IMR-90 (cell line): ENCODE data around the gene DVL1. TPM values are rescaled to one million over a fixed set of nuclear protein-coding genes. Genes with fewer than 3 reads are reported as not detected.

Experiments
- ATAC-seq: fragments of 200-7000 bp; cut with Tn5 transposase; 2 replicates; pipeline ENCODE4 v1.9.1; 2020; ENCODE audit warnings: low read depth, mild to moderate bottlenecking, moderate library complexity
- BruUV-seq: library from RNA; stranded (reverse); fragments of 400-500 nt; replicated peaks from 2 replicates; lab custom pipeline; 2021; lab: Mats Ljungman, UMichigan
- CTCF ChIA-PET: fragments of 300-600 bp; formaldehyde crosslinking; extraction: SDS; loops from one replicate; lab custom pipeline; 2021; ENCODE audit warnings: antibody characterized with exemption; lab: Yijun Ruan, JAX
- POLR2A ChIA-PET: fragments of 300-600 bp; sonication (Branson Sonifier 250); formaldehyde crosslinking; loops from one replicate; lab custom pipeline; 2022; ENCODE audit warnings: antibody characterized with exemption; ENCODE audit not compliant: unreplicated experiment; lab: Charles Lee
- DNase-seq: peaks from one replicate; pipeline ENCODE4 v3.0.0; 2013
- H2AFZ ChIP-seq: replicated peaks from 2 replicates; pipeline ENCODE3; 2013; ENCODE audit warnings: low read length, mild to moderate bottlenecking; ENCODE audit not compliant: poor library complexity
- H2AK5ac ChIP-seq: 2 replicates; pipeline ENCODE4 v1.6.1; 2013; ENCODE audit warnings: low read depth, low read length, inconsistent platforms
- H2AK9ac ChIP-seq: replicated peaks from 2 replicates; pipeline ENCODE3; 2013; ENCODE audit warnings: mild to moderate bottlenecking, low read depth, low read length, moderate library complexity; ENCODE audit not compliant: poor library complexity
- H2BK120ac ChIP-seq: 2 replicates; pipeline ENCODE4 v1.6.1; 2013; ENCODE audit warnings: low read depth, low read length, inconsistent platforms
- H2BK15ac ChIP-seq: 3 replicates; pipeline ENCODE4 v1.6.1; 2013; ENCODE audit warnings: low read depth, low read length, inconsistent platforms
- H2BK20ac ChIP-seq: 2 replicates; pipeline ENCODE4 v1.6.1; 2013; ENCODE audit warnings: low read depth, mild to moderate bottlenecking, inconsistent platforms, low read length, moderate library complexity
- H2BK5ac ChIP-seq: 2 replicates; pipeline ENCODE4 v1.6.1; 2013; ENCODE audit warnings: mild to moderate bottlenecking, low read depth, low read length, inconsistent platforms; ENCODE audit not compliant: poor library complexity, severe bottlenecking
- H3K14ac ChIP-seq: replicated peaks from 2 replicates; pipeline ENCODE4 v1.6.1; 2013; ENCODE audit warnings: low read depth, low read length, inconsistent platforms
- H3K18ac ChIP-seq: 2 replicates; pipeline ENCODE4 v1.6.1; 2013; ENCODE audit warnings: low read depth, low read length, control low read depth
- H3K23ac ChIP-seq: 2 replicates; pipeline ENCODE4 v1.6.1; 2013; ENCODE audit warnings: low read depth, low read length, inconsistent platforms
- H3K27ac ChIP-seq: 2 replicates; pipeline ENCODE4 v1.5.1; 2013; ENCODE audit warnings: mild to moderate bottlenecking, control low read depth, low read length; ENCODE audit not compliant: insufficient read depth
- H3K27me3 ChIP-seq: 2 replicates; pipeline ENCODE4 v1.6.1; 2013; ENCODE audit warnings: low read length; ENCODE audit not compliant: control insufficient read depth, insufficient read depth
- H3K36me3 ChIP-seq: 2 replicates; pipeline ENCODE4 v1.6.1; 2013; ENCODE audit warnings: low read length, mixed read lengths; ENCODE audit not compliant: control insufficient read depth, insufficient read depth
- H3K4ac ChIP-seq: 2 replicates; pipeline ENCODE4 v1.6.1; 2013; ENCODE audit warnings: low read depth, low read length, inconsistent platforms
- H3K4me1 ChIP-seq: 2 replicates; pipeline ENCODE4 v1.6.1; 2013; ENCODE audit warnings: low read length, mixed read lengths; ENCODE audit not compliant: control insufficient read depth, insufficient read depth
- H3K4me2 ChIP-seq: 2 replicates; pipeline ENCODE4 v1.6.1; 2013; ENCODE audit warnings: low read depth, mild to moderate bottlenecking, control low read depth, low read length, moderate library complexity
- H3K4me3 ChIP-seq: 2 replicates; pipeline ENCODE4 v1.5.1; 2013; ENCODE audit warnings: low read depth, mild to moderate bottlenecking, control low read depth, low read length, moderate library complexity; ENCODE audit not compliant: insufficient read depth
- H3K56ac ChIP-seq: 2 replicates; pipeline ENCODE4 v1.6.1; 2013; ENCODE audit warnings: low read length, inconsistent platforms; ENCODE audit not compliant: insufficient read depth; ENCODE audit errors: extremely low read depth
- H3K79me1 ChIP-seq, 2 experiments: 2 replicates each; pipeline ENCODE4 v1.6.1; 2013; ENCODE audit warnings: low read length in 2 of 2, inconsistent platforms in 1 of 2, low read depth in 1 of 2
- H3K9ac ChIP-seq: 2 replicates; pipeline ENCODE4 v1.6.1; 2013; ENCODE audit warnings: low read depth, low read length, control low read depth
- H3K9me1 ChIP-seq: 2 replicates; pipeline ENCODE4 v1.6.1; 2013; ENCODE audit warnings: low read length, inconsistent platforms; ENCODE audit not compliant: insufficient read depth
- H3K9me3 ChIP-seq: 2 replicates; pipeline ENCODE4 v1.6.1; 2013; ENCODE audit warnings: low read length; ENCODE audit not compliant: control insufficient read depth, insufficient read depth
- H4K20me1 ChIP-seq: 2 replicates; pipeline ENCODE4 v1.6.1; 2013; ENCODE audit warnings: low read length, inconsistent platforms; ENCODE audit not compliant: insufficient read depth
- H4K5ac ChIP-seq: 2 replicates; pipeline ENCODE4 v1.6.1; 2013; ENCODE audit warnings: mild to moderate bottlenecking, low read depth, low read length, control low read depth
- H4K8ac ChIP-seq, 2 experiments: 2 replicates each; pipeline ENCODE4 v1.6.1; 2013; ENCODE audit warnings: low read depth in 2 of 2, low read length in 2 of 2, control low read depth in 1 of 2, inconsistent platforms in 1 of 2
- H4K91ac ChIP-seq: 2 replicates; pipeline ENCODE4 v1.6.1; 2013; ENCODE audit warnings: low read depth, low read length, inconsistent platforms; ENCODE audit not compliant: insufficient read depth
- BHLHE40 ChIP-seq: fragments of 150-350 bp; IDR thresholded peaks from 2 replicates; pipeline ENCODE4 v1.6.1; 2016; ENCODE audit warnings: mild to moderate bottlenecking, low read depth, low read length
- CTCF ChIP-seq: conservative IDR thresholded peaks from 2 replicates; pipeline ENCODE4 v1.5.1; 2012; ENCODE audit warnings: mild to moderate bottlenecking, low read depth, low read length, improper control_type of control experiment
- ELK1 ChIP-seq: fragments of 150-350 bp; IDR thresholded peaks from 2 replicates; pipeline ENCODE4 v1.6.1; 2016; ENCODE audit warnings: low read depth, mild to moderate bottlenecking, low read length, moderate library complexity, borderline replicate concordance
- MAFK ChIP-seq: IDR thresholded peaks from 2 replicates; pipeline ENCODE4 v1.6.1; 2012; ENCODE audit warnings: low read depth, low read length, improper control_type of control experiment
- MAZ ChIP-seq: IDR thresholded peaks from 2 replicates; pipeline ENCODE4 v1.6.1; 2012; ENCODE audit warnings: low read depth, mild to moderate bottlenecking, low read length, improper control_type of control experiment, moderate library complexity, borderline replicate concordance
- POLR2A ChIP-seq: IDR thresholded peaks from 2 replicates; pipeline ENCODE4 v1.6.1; 2012; ENCODE audit warnings: mild to moderate bottlenecking, low read depth, low read length
- RAD21 ChIP-seq: IDR thresholded peaks from 2 replicates; pipeline ENCODE4 v1.6.1; 2012; ENCODE audit warnings: low read length, improper control_type of control experiment
- USF2 ChIP-seq: fragments of 150-350 bp; IDR thresholded peaks from 2 replicates; pipeline ENCODE4 v1.6.1; 2017; ENCODE audit warnings: mild to moderate bottlenecking, antibody characterized with exemption, low read length, low read depth
- WGBS, 2 experiments: methylation state at CpG; one replicate each; pipeline versions ENCODE4 v1.1.5 to v1.1.7; 2013; ENCODE audit warnings: missing lambda C conversion rate in 2 of 2; ENCODE audit not compliant: insufficient read length in 1 of 2; ENCODE audit errors: extremely low coverage in 2 of 2; 5-methylcytosine and 5-hydroxymethylcytosine counted together
- dilution Hi-C: fragments of 300-500 bp; cut with HindIII; formaldehyde crosslinking; loops from one replicate; pipeline ENCODE4 v1.14.3; 2018; ENCODE audit warnings: low sequenced_read_pairs; ENCODE audit not compliant: unreplicated experiment
- in situ Hi-C: fragments of 300-500 bp; cut with MboI; formaldehyde crosslinking; loops from 3 replicates; pipeline ENCODE4 v1.14.3; 2019; ENCODE audit warnings: low sequenced_read_pairs, inconsistent platforms, mixed read lengths
- intact Hi-C: fragments of 100-400 bp; cut with micrococcal nuclease; formaldehyde crosslinking; loops from 2 replicates; pipeline ENCODE4 v1.10.0; 2022
- polyA plus RNA-seq, 3 experiments: library from polyadenylated mRNA; depleted of rRNA; stranded (reverse); fragments of >200 nt; gene quantifications; 2 replicates each; pipeline ENCODE4 v1.2.3, GENCODE V29; 2012; ENCODE audit warnings: low replicate concordance in 1 of 3
- total RNA-seq: library from RNA; depleted of rRNA; stranded (reverse); fragments of >200 nt; gene quantifications from 2 replicates; pipeline ENCODE4 v1.2.3, GENCODE V29; 2012

The DVL1 gene
- total and polyA plus RNA-seq, 2 of the 4 experiments (the other 2 are of a cell fraction) = 27.2 to 35.9 TPM

- H4K20me1 ChIP-seq = peaks cover 43% of the 10 kb centered on the region
These were observed 37.8 kb downstream of the DVL1 start for GRCh38 chr1:1311107-1312104.

More at GRCh38 chr1:1311107-1312104, 37.8 kb downstream of the DVL1 start:
- Histone ChIP-seq H3K27ac (no peak overlapping the region), H3K4me2 (no peak overlapping the region), H2BK5ac (no peak overlapping the region), H3K18ac (no peak overlapping the region), H3K9me3 (no peaks in the 10 kb centered on the region), H3K4me1 (peaks cover 11% of the 10 kb centered on the region), H3K79me1 (peaks cover 12 to 49% of the 10 kb centered on the region in 2 experiments), H3K9ac (no peak overlapping the region), H4K8ac (no peak overlapping the region), H2AFZ (no peak overlapping the region), H3K14ac (no peak overlapping the region), H3K4ac (no peak overlapping the region), H3K56ac (no peak overlapping the region), H3K4me3 (no peak overlapping the region), H4K5ac (no peak overlapping the region), H3K23ac (no peak overlapping the region), H4K91ac (no peak overlapping the region), H3K27me3 (no peaks in the 10 kb centered on the region), H2BK20ac (no peak overlapping the region), H2BK120ac (no peak overlapping the region), H2AK5ac (no peak overlapping the region), H3K9me1 (peaks cover 3% of the 10 kb centered on the region), H2AK9ac (peak overlapping the region; percentile 72), H3K36me3 (peaks cover 58% of the 10 kb centered on the region), H2BK15ac (no peak overlapping the region)
- POLR2A ChIA-PET = interaction anchor here (0.6 kb wide), 2 partner anchors 59 to 64 kb away, joined by 3 to 4 read pairs; partner anchors contain the start of gene AURKAIP1
- ATAC-seq = no peak
- 94% methylated on average over 13 of the region's 22 CpGs; no CpG with 5 or more reads in 1 of the 2 experiments for WGBS, 2 experiments
- no TSS peak for BruUV-seq
- dilution Hi-C loops = no loop called here
- intact Hi-C loops = no loop called here
- no peak for TF ChIP-seq CTCF
- no peak for TF ChIP-seq MAZ
- TF ChIP-seq MAFK = no peak
- no peak for TF ChIP-seq ELK1
- TF ChIP-seq USF2 = no peak
- no peak for TF ChIP-seq RAD21
- TF ChIP-seq POLR2A = no peak
- TF ChIP-seq BHLHE40 = no peak
- CTCF ChIA-PET = no interaction called here
- in situ Hi-C loops = no loop called here
- no peak for DNase-seq
